Gastrocnemius medialis (tissue), 4 donors: ENCODE measurements around the gene CENPP.

Source experiments
- POLR2A ChIP-seq, 2 donors: fragments of 450-650 bp; IDR thresholded peaks; one replicate each; pipeline ENCODE4 v1.6.1; 2017; ENCODE audit warnings: antibody characterized with exemption in 2 of 2, mild to moderate bottlenecking in 2 of 2, moderate library complexity in 2 of 2
- TF ChIP-seq, protein P1 (sequence below), 5 experiments: fragments of 450-650 bp in 3 of 5; fragments of 200-600 bp in 2 of 5; sonication (generic) in 2 of 5; IDR thresholded peaks in 4 of 5; conservative IDR thresholded peaks in 1 of 5; 1 replicate in 4 of 5; 2 replicates in 1 of 5; pipeline ENCODE4 v1.5.1; 2016 to 2019; ENCODE audit warnings: antibody characterized with exemption in 5 of 5, mild to moderate bottlenecking in 3 of 5, moderate library complexity in 3 of 5

DNA sequence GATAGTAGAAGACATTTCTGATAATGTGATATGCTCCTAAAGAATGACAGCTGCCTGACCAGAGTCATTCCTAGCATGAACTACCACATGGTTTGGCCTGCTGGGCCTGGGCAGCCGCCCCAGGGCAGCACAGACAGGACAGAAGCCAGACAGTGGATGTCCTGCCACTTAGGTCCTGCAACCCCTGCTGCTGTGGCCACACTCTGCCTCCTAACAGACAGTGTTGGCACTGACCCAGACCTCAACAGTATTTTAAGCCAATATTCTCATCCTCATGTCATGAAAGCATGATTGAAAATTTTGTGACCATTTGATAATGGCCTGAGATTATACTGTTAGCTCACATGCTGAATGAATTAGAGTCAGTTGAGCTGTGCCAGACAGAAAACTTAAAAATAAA is 15.8 kb downstream of the CENPP start:
- TF ChIP-seq, protein P1, sequence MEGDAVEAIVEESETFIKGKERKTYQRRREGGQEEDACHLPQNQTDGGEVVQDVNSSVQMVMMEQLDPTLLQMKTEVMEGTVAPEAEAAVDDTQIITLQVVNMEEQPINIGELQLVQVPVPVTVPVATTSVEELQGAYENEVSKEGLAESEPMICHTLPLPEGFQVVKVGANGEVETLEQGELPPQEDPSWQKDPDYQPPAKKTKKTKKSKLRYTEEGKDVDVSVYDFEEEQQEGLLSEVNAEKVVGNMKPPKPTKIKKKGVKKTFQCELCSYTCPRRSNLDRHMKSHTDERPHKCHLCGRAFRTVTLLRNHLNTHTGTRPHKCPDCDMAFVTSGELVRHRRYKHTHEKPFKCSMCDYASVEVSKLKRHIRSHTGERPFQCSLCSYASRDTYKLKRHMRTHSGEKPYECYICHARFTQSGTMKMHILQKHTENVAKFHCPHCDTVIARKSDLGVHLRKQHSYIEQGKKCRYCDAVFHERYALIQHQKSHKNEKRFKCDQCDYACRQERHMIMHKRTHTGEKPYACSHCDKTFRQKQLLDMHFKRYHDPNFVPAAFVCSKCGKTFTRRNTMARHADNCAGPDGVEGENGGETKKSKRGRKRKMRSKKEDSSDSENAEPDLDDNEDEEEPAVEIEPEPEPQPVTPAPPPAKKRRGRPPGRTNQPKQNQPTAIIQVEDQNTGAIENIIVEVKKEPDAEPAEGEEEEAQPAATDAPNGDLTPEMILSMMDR (IDR thresholded peaks at IDR 0.05 in 4 of 5, conservative IDR thresholded peaks at IDR 0.05 in 1 of 5) = no peak
- no peak for TF ChIP-seq POLR2A (IDR thresholded peaks at IDR 0.05)
